Thoracic aorta (tissue), 2 donors: ENCODE measurements around the gene SNRPF. TPM values are rescaled to one million over a fixed set of nuclear protein-coding genes. Genes with fewer than 3 reads are reported as not detected.
"Not testable (repeated sequence)": the region's sequence is repeated elsewhere in the genome, so short reads cannot be mapped to it uniquely, and the experiment has no call there.

Source experiments
- ATAC-seq: fragments of 150-250 bp; one replicate; pipeline ENCODE4 v1.8.0; 2017; ENCODE audit warnings: low read depth; ENCODE audit not compliant: insufficient number of reproducible peaks, low FRiP score
- DNase-seq: peaks from one replicate; pipeline ENCODE4 v3.0.0-alpha.2; 2020; ENCODE audit warnings: low spot score
- H3K27ac ChIP-seq, 2 donors: fragments of 200-600 bp; sonication (generic); 1 replicate in 1 of 2; 2 replicates in 1 of 2; pipeline ENCODE4 v1.5.1; 2016; ENCODE audit warnings: mild to moderate bottlenecking in 2 of 2, moderate library complexity in 2 of 2
- H3K27me3 ChIP-seq: fragments of 200-600 bp; sonication (generic); replicated peaks from 2 replicates; pipeline ENCODE4 v1.6.0; 2016; ENCODE audit warnings: mild to moderate bottlenecking; ENCODE audit not compliant: insufficient read depth
- H3K36me3 ChIP-seq: fragments of 200-600 bp; sonication (generic); one replicate; pipeline ENCODE4 v1.5.1; 2016
- H3K4me1 ChIP-seq, 2 donors: fragments of 200-600 bp; sonication (generic); 1 replicate in 1 of 2; 2 replicates in 1 of 2; pipeline versions ENCODE4 v1.5.1 to v1.6.0; 2016; ENCODE audit warnings: low read depth in 2 of 2, mild to moderate bottlenecking in 1 of 2; ENCODE audit not compliant: control insufficient read depth in 1 of 2
- H3K4me3 ChIP-seq: fragments of 200-600 bp; sonication (generic); 2 replicates; pipeline ENCODE4 v1.5.1; 2016; ENCODE audit warnings: mild to moderate bottlenecking
- H3K9me3 ChIP-seq: fragments of 200-600 bp; sonication (generic); 2 replicates; pipeline ENCODE4 v1.5.1; 2016
- CTCF ChIP-seq: fragments of 200-600 bp; sonication (generic); IDR thresholded peaks from one replicate; pipeline ENCODE4 v1.5.1; 2019; ENCODE audit warnings: antibody characterized with exemption
- total RNA-seq, 2 donors: library from RNA; depleted of rRNA; stranded (reverse); fragments of >200 nt; gene quantifications; one replicate each; pipeline versions ENCODE4 v1.1.0 to v1.2.3, GENCODE V29; 2016

SNRPF gene
- total RNA-seq, 2 donors from 2014 or later: 6.5 to 9.1 TPM

DNA sequence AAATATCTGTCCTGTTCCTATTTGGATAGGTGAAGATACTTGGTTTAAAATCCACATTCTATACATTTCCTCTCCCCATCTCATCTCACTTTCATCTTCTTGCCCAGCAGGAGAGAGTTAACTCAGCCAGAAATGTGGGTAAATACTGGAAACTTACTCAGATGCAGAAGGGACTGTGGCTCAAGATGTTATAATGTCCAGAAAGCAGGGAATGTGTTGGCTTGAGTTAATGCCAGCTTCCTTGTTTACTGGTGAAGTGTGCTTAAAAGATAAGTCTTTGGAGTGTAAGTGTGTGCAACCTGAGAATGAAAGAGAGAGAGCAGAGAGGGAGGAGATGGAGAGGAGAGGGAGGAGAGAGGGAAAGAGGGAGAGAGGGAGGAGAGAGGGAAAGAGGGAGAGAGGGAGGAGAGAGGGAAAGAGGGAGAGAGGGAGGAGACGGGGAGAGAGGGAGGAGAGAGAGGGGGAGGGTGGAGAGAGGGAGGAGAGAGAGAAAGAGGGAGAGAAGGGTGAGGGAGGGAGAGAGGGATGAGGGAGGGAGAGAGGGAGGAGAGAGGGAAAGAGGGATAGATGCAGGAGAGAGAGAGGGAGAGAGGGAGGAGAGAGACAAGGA is 22.0 kb upstream of the SNRPF start:
- H3K27me3 ChIP-seq: no peaks in the 10 kb centered on the region
- no peaks in the 10 kb centered on the region for H3K4me1 ChIP-seq
- no peak for ATAC-seq
- no peak overlapping the region for H3K4me3 ChIP-seq
- H3K36me3 ChIP-seq: no peaks in the 10 kb centered on the region
- DNase-seq: no peak
- no peak overlapping the region for H3K27ac ChIP-seq
- no peaks in the 10 kb centered on the region for H3K9me3 ChIP-seq
- TF ChIP-seq CTCF: no peak

- no peaks in the 10 kb centered on the region for H3K9me3 ChIP-seq
- no peaks in the 10 kb centered on the region for H3K27me3 ChIP-seq
- ATAC-seq (no peak), DNase-seq (no peak)
- no peaks in the 10 kb centered on the region for H3K4me1 ChIP-seq
- no peak overlapping the region for H3K4me3 ChIP-seq
- H3K27ac ChIP-seq: no peak overlapping the region
- no peaks in the 10 kb centered on the region for H3K36me3 ChIP-seq
- no peak for TF ChIP-seq CTCF
These were observed 21.3 kb upstream of the SNRPF start for GRCh38 chr12:95837240-95838038.

DNA sequence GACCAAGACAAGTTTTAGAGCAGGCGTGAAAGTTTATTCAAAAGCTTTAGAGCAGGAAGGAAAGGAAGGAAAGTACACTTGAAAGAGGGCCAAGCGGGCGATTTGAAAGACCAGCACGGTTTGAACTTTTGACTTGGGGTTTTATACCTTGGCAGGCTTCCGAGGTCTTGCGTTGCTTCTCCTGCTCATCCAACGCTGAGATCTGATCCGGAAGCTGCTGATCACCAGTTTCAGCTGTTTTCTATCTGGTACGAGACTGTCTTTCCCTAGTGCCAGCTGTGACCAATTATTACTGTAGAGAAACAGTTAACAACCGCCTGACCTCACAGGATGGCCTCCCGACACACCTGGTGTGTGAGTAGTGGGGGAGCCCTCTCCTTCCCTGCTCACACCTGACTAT is 20.6 kb upstream of the SNRPF start:
- Histone ChIP-seq H3K27ac (no peak overlapping the region), H3K4me3 (no peak overlapping the region), H3K36me3 (no peaks in the 10 kb centered on the region), H3K27me3 (no peaks in the 10 kb centered on the region), H3K9me3 (no peaks in the 10 kb centered on the region), H3K4me1 (no peaks in the 10 kb centered on the region)
- TF ChIP-seq CTCF: no peak
- ATAC-seq (no peak), DNase-seq (no peak)

DNA sequence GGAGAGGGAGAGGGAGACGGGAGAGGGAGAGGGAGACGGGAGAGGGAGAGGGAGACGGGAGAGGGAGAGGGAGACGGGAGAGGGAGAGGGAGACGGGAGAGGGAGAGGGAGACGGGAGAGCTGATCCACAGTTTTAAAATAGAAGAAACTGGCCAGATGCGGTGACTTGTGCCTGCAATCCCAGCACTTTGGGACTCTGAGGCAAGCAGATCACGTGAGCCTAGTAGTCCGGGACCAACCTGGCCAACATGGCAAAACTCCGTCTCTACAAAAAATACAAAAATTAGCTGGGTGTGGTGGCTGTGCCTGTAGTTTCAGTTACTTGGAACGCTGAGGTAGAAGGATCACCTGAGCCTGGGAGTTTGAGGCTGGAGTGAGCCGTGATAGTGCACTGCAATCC is 16.3 kb upstream of the SNRPF start:
- not testable (repeated sequence) for H3K27me3 ChIP-seq, H3K36me3 ChIP-seq, H3K9me3 ChIP-seq, ATAC-seq, H3K4me1 ChIP-seq, DNase-seq, H3K27ac ChIP-seq, H3K4me3 ChIP-seq

GRCh38 chr12:95848575-95849388 is 10.0 kb upstream of the SNRPF start:
- Histone ChIP-seq H3K4me1 (no peaks in the 10 kb centered on the region), H3K4me3 (no peak overlapping the region), H3K27ac (no peak overlapping the region), H3K9me3 (no peaks in the 10 kb centered on the region), H3K27me3 (no peaks in the 10 kb centered on the region), H3K36me3 (no peaks in the 10 kb centered on the region)
- no peak for ATAC-seq
- DNase-seq: no peak
- TF ChIP-seq CTCF: no peak
